22Rv1 (cell line): Measurements from ENCODE around the gene DSCAML1.

ENCODE experiments used
- H3K27ac ChIP-seq: fragments of 450-650 bp; 2 replicates; pipeline ENCODE4 v1.5.1; 2017
- ZFX ChIP-seq: fragments of 450-650 bp; IDR thresholded peaks from 2 replicates; pipeline ENCODE4 v1.6.1; 2017; ENCODE audit warnings: antibody characterized with exemption, borderline replicate concordance
- TF ChIP-seq, protein P1 (sequence below): fragments of 450-650 bp; IDR thresholded peaks from 2 replicates; pipeline ENCODE4 v1.5.1; 2017; ENCODE audit warnings: mild to moderate bottlenecking

DSCAML1 gene

DNA sequence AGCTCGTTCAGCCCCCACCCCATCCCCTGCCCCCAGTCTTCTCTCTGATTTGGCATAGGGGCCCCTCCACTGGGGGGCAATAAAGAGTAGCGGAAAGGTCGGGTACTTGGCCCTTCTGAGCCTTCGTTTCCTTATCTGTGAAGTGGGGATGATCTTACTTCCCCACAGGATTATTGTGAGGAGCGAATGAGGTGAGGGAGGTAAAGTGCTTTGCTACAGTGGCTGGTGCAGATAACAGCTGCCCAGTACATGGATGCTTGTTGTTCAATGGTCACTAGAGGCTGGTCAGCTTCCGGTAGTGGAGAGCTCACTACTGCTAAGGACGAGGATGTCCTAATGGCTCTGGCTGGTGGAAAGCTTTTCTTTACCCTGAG is 368.2 kb downstream of the DSCAML1 start:
- no peak overlapping the region for H3K27ac ChIP-seq
- TF ChIP-seq ZFX, result no peak
- TF ChIP-seq, protein P1, sequence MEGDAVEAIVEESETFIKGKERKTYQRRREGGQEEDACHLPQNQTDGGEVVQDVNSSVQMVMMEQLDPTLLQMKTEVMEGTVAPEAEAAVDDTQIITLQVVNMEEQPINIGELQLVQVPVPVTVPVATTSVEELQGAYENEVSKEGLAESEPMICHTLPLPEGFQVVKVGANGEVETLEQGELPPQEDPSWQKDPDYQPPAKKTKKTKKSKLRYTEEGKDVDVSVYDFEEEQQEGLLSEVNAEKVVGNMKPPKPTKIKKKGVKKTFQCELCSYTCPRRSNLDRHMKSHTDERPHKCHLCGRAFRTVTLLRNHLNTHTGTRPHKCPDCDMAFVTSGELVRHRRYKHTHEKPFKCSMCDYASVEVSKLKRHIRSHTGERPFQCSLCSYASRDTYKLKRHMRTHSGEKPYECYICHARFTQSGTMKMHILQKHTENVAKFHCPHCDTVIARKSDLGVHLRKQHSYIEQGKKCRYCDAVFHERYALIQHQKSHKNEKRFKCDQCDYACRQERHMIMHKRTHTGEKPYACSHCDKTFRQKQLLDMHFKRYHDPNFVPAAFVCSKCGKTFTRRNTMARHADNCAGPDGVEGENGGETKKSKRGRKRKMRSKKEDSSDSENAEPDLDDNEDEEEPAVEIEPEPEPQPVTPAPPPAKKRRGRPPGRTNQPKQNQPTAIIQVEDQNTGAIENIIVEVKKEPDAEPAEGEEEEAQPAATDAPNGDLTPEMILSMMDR, result peak; percentile 18; the same call in 1 of the 2 replicates

DNA sequence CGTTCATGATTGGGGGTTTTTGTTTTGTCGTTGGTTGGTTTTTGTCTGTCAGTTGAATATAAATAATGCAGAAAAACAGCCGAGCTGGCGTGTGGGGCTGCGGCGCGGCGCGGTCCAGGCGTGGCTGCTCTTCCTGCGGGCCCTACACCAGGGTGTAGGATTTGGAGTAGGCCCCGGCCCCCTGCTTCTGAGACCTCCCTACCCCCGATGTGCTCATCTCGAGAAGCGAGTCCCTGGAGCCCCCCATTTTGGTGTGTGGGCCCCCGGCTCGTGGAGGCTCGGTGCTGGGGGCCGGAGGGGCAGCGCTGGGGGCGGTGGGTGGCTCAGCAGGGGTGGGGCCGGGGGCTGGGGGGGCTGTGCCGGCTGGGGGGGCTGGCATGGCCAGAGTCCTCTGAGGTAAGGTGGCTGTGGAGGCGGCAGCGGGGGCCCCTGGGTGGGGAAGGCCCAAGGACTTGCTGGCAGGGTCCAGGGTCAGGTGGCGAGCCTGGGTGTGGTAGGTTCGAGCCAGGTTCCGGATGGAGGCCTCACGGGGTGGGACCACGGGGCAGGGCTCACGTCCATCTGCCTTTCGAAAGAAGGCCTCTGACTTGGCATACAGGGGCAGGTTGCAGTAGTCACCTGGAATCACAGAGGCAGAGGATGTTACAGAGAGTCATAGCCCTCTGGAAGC is 368.7 kb downstream of the DSCAML1 start:
- H3K27ac ChIP-seq, result no peak overlapping the region
- TF ChIP-seq, protein P1, result no peak
- no peak for TF ChIP-seq ZFX

DNA sequence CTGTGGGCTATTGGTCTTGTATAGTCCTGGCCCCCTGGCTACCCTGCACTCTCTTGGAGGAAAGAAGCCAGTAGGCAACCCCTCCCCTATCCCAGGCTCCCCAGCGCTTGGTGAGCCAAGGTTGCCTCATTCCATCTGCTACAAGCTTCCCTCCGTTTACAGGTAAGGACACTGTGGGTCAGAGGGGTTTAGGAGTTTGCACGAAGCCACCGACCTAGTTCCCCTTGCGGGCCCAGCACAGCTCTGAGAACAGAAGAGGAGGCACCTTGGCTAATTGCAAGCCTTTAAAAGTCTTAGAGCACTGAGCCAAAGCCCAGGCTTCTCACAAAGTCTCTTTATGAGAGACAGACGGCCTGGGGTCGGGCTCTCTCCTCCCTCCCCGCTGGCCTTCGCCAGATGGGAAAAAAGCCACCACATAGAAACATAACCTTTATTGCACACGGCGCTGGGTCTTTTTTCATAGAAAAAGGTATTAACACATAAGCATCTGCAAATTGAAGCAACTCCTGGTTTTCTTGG is 369.6 kb downstream of the DSCAML1 start:
- TF ChIP-seq, protein P1, result no peak
- TF ChIP-seq ZFX, result no peak
- no peak overlapping the region for H3K27ac ChIP-seq

DNA sequence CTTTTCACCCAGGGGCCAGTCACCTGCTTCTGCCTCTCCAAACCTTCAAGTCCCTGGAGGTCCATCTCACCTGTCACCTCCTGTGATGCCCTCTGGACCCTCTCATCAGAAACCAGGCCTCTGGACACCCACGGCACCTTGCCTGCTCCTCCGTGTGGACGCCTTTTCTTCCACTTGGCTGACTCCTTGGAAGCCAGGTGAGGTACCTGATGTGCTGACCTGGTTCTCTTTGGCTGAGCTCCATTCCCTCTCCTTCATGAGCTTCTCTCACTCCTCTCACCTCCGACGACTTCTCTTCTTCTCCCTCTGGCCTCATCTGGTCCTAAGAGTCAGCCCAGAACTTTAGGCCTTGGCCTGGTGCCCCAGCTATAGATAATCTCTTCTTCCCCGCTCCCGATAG is 370.1 kb downstream of the DSCAML1 start:
- H3K27ac ChIP-seq, result no peak overlapping the region
- TF ChIP-seq, protein P1, result no peak
- TF ChIP-seq ZFX, result no peak

DNA sequence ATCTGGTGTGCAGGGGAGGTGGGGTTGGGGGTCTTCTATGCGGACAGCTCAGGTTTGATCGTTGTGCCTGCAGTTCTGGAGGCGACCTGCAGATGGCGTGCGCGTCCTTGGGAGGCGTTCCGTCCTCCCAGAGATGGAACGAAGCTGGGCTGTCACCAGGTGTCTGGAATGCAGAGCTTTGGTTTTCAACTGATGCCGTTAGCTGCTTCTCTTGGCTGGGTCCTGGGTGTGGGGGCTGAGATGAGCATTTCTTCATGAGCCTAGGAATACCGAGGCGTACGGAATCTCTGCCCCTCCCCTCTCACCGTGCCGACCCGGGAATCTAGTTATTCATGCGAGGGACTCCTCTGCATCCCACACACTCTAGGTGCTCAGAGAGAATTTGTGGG is 370.7 kb downstream of the DSCAML1 start:
- no peak overlapping the region for H3K27ac ChIP-seq
- TF ChIP-seq ZFX, result no peak
- TF ChIP-seq, protein P1, result peak; percentile 97

DNA sequence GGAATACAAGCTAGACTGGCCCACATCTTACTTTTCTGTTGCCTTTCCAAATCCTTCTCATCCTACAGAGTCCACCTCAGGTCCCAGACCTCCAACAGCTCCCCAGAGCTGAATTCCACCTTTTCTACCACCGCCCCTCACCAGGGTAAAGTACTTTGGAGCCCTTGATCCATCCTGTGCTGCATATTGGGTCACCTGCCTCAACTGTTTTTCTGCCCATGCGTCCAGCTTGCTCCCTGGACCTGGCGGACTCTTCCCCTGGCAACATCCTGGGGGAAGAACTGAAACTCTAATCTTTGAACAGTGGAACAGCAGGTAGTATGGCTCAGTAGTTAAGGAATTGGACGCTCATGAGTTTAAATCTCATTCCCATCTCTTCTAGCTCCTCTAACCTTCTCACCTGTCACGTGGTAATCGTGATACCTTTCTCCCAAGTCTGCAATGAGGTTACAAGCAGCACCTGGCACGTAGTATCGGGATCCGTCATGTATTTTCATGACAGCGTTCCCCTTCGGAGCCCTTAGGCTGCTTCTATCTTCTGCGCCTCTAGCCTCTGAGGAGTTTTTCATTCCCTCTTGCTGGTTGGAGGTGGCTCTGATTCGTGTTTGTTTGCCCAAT is 371.2 kb downstream of the DSCAML1 start:
- H3K27ac ChIP-seq, result no peak overlapping the region
- TF ChIP-seq, protein P1, result no peak
- TF ChIP-seq ZFX, result no peak

DNA sequence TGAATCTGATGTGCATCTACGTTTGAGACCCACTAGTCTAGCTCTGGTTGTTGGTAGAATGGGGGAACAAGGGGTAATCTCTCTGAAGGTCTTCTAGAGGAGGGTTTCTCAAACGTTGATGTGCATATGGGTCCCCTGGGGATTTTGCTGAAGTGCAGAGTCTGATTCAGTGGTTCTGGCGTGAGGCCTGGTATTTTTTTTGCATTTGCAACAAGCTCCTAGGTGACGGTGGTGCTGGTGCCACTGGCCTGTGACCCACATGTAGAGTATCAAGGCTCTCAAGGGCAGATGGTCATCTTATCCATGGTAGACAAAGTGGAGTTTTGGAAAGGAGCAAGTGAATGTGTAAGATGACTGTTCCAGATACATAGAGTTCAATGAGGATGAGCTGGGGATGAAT is 372.2 kb downstream of the DSCAML1 start:
- TF ChIP-seq, protein P1, result no peak
- TF ChIP-seq ZFX, result no peak
- no peak overlapping the region for H3K27ac ChIP-seq
